HCT116 (cell line): ENCODE data around the gene DPP6. TPM values are rescaled to one million over a fixed set of nuclear protein-coding genes. Genes with fewer than 3 reads are reported as not detected.
A peak's percentile ranks its signal among the peaks of the same experiment; 100 is the strongest.

Source experiments
- ATAC-seq: fragments of 200-7000 bp; cut with Tn5 transposase; 2 replicates; pipeline ENCODE4 v1.9.1; 2020; ENCODE audit warnings: mild to moderate bottlenecking, moderate library complexity
- BruUV-seq: library from RNA; stranded (reverse); fragments of 400-500 nt; replicated peaks from 2 replicates; lab custom pipeline; 2021; lab: Mats Ljungman, UMichigan
- CTCF ChIA-PET: fragments of 300-600 bp; sonication (Branson Sonifier 250); formaldehyde crosslinking; loops from one replicate; lab custom pipeline; 2021; ENCODE audit warnings: antibody characterized with exemption; lab: Charles Lee
- POLR2A ChIA-PET: fragments of 300-600, 350-600 bp; sonication (Branson Sonifier 250); formaldehyde crosslinking; loops from one replicate; lab custom pipeline; 2021; ENCODE audit warnings: antibody characterized with exemption; lab: Charles Lee
- RAD21 ChIA-PET, 2 experiments: fragments of 300-600 bp; sonication (Branson Sonifier 250); formaldehyde crosslinking; loops; one replicate each; lab custom pipeline; 2023; ENCODE audit warnings: low total read pairs in 2 of 2; ENCODE audit not compliant: uncharacterized antibody in 2 of 2, unreplicated experiment in 2 of 2, low non-redundant PET in 1 of 2; lab: Charles Lee
- DNase-seq: peaks from one replicate; pipeline ENCODE4 v3.0.0-alpha.2; 2010; ENCODE audit warnings: low read depth, low spot score
- H2AFZ ChIP-seq: fragments of 200-600 bp; shearing (Covaris generic), sonication (generic); 2 replicates; pipeline ENCODE4 v1.6.1; 2017; ENCODE audit warnings: low read depth, mixed run types, mixed read lengths, antibody characterized with exemption, low read length; ENCODE audit not compliant: poor library complexity, severe bottlenecking
- H3K27ac ChIP-seq: 2 replicates; pipeline ENCODE4 v1.5.1; 2012; ENCODE audit warnings: low read depth, low read length
- H3K27me3 ChIP-seq: fragments of 200-600 bp; sonication (generic); 2 replicates; pipeline ENCODE4 v1.6.1; 2016; ENCODE audit warnings: mixed run types, low read length, mixed read lengths; ENCODE audit not compliant: insufficient read depth
- H3K36me3 ChIP-seq, 2 experiments: fragments of 200-500 bp in 1 of 2; fragments of 200-600 bp in 1 of 2; sonication (Bioruptor generic) in 1 of 2; sonication (generic) in 1 of 2; 2 replicates each; pipeline versions ENCODE4 v1.5.1 to v1.6.1; 2014 to 2016; ENCODE audit warnings: low read length in 2 of 2, inconsistent platforms in 1 of 2, mixed read lengths in 1 of 2, mixed run types in 1 of 2; ENCODE audit not compliant: insufficient read depth in 2 of 2, control insufficient read depth in 1 of 2
- H3K4me1 ChIP-seq, 2 experiments: fragments of 200-600 bp in 1 of 2; sonication (generic) in 1 of 2; 2 replicates each; pipeline versions ENCODE4 v1.5.1 to v1.6.1; 2012 to 2017; ENCODE audit warnings: low read length in 2 of 2, inconsistent platforms in 1 of 2, mild to moderate bottlenecking in 1 of 2, mixed read lengths in 1 of 2, mixed run types in 1 of 2, moderate library complexity in 1 of 2; ENCODE audit not compliant: insufficient read depth in 2 of 2, control insufficient read depth in 1 of 2
- H3K4me2 ChIP-seq: fragments of 200-600 bp; sonication (generic); 2 replicates; pipeline ENCODE4 v1.6.1; 2017; ENCODE audit warnings: mixed run types, low read length, mixed read lengths
- H3K4me3 ChIP-seq, 2 experiments: fragments of 200-600 bp in 1 of 2; sonication (generic) in 1 of 2; replicated peaks in 1 of 2; 2 replicates each; pipeline ENCODE4 v1.5.1; 2011 to 2016; ENCODE audit warnings: low read length in 2 of 2, control low read depth in 1 of 2, low read depth in 1 of 2, mild to moderate bottlenecking in 1 of 2, mixed read lengths in 1 of 2, mixed run types in 1 of 2
- H3K79me2 ChIP-seq: fragments of 200-600 bp; sonication (generic); 2 replicates; pipeline ENCODE4 v1.6.1; 2017; ENCODE audit warnings: mild to moderate bottlenecking, mixed run types, low read length, moderate library complexity, mixed read lengths; ENCODE audit not compliant: insufficient read depth
- H3K9ac ChIP-seq: fragments of 200-600 bp; sonication (generic); 2 replicates; pipeline ENCODE4 v1.6.1; 2016; ENCODE audit warnings: low read length, mixed read lengths
- H3K9me2 ChIP-seq: fragments of 200-600 bp; sonication (generic), shearing (Covaris generic); 2 replicates; pipeline ENCODE4 v1.6.1; 2017; ENCODE audit warnings: mixed run types, mild to moderate bottlenecking, moderate library complexity; ENCODE audit not compliant: insufficient read depth
- H3K9me3 ChIP-seq, 2 experiments: fragments of 200-500 bp in 1 of 2; fragments of 200-600 bp in 1 of 2; sonication (Bioruptor generic) in 1 of 2; sonication (generic) in 1 of 2; 2 replicates each; pipeline ENCODE4 v1.6.1; 2014 to 2017; ENCODE audit warnings: low read length in 2 of 2, mixed read lengths in 2 of 2, inconsistent platforms in 1 of 2, low read depth in 1 of 2, mild to moderate bottlenecking in 1 of 2, mixed run types in 1 of 2, moderate library complexity in 1 of 2; ENCODE audit not compliant: control insufficient read depth in 1 of 2, insufficient read depth in 1 of 2
- H4K20me1 ChIP-seq: fragments of 200-600 bp; sonication (generic), shearing (Covaris generic); 2 replicates; pipeline ENCODE4 v1.6.1; 2017; ENCODE audit warnings: mixed run types, mild to moderate bottlenecking, moderate library complexity; ENCODE audit not compliant: insufficient read depth
- EZH2 ChIP-seq: fragments of 200-600 bp; sonication (generic); IDR thresholded peaks from 2 replicates; pipeline ENCODE4 v1.6.1; 2017; ENCODE audit warnings: antibody characterized with exemption, mixed run types
- RAD21 ChIP-seq: IDR thresholded peaks from 2 replicates; pipeline ENCODE4 v1.6.1; 2012; ENCODE audit warnings: low read depth, mild to moderate bottlenecking
- SP1 ChIP-seq: IDR thresholded peaks from 2 replicates; pipeline ENCODE4 v1.6.1; 2012; ENCODE audit warnings: low read depth
- intact Hi-C: fragments of 100-400 bp; cut with micrococcal nuclease; formaldehyde crosslinking; loops from 2 replicates; pipeline ENCODE4 v1.10.0; 2022
- total RNA-seq: library from RNA; stranded (reverse); gene quantifications from one replicate; pipeline ENCODE4 v1.2.1, GENCODE V29; 2021; ENCODE audit not compliant: unreplicated experiment
- TF ChIP-seq, protein P1 (sequence below), 3 experiments: fragments of 200-600 bp in 1 of 3; sonication (generic) in 1 of 3; IDR thresholded peaks in 2 of 3; conservative IDR thresholded peaks in 1 of 3; 2 replicates each; pipeline ENCODE4 v1.5.1; 2012 to 2017; ENCODE audit warnings: low read depth in 2 of 3, low read length in 2 of 3, antibody characterized with exemption in 1 of 3, borderline replicate concordance in 1 of 3, control low read depth in 1 of 3, mild to moderate bottlenecking in 1 of 3, mixed read lengths in 1 of 3, mixed run types in 1 of 3, moderate library complexity in 1 of 3; ENCODE audit not compliant: insufficient read depth in 1 of 3
- TF ChIP-seq, protein P2 (sequence below): IDR thresholded peaks from 2 replicates; pipeline ENCODE4 v1.6.1; 2012; ENCODE audit warnings: low read depth

Gene DPP6
- total RNA-seq, 1 experiment from 2014 or later: not detected

DNA sequence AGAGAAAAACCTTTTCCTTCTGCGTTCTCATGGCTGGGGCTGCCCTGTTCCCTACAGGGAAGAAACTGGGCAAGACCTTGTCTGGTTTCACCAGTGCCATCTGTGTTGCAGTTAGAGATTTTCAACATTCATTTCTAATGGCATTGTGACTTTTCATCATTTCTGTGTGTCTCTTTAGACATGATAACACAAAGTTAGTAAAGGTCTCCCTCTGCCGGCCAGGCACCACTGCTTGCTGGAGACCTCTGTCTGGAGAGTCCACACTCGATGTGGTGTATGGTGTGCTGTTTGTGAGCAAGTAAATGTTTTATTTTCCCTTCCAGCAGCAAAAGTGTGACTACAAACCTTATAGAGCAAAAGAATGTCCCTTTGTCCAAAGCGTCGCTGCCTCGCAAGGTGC is 737.2 kb downstream of the DPP6 start:
- BruUV-seq: no TSS peak
- no peak overlapping the region for H3K27ac ChIP-seq
- no peaks in the 10 kb centered on the region for H3K79me2 ChIP-seq
- no peak overlapping the region for H3K4me2 ChIP-seq
- no peaks in the 10 kb centered on the region for H3K27me3 ChIP-seq
- peak; percentile 71 for ATAC-seq
- TF ChIP-seq, protein P1, sequence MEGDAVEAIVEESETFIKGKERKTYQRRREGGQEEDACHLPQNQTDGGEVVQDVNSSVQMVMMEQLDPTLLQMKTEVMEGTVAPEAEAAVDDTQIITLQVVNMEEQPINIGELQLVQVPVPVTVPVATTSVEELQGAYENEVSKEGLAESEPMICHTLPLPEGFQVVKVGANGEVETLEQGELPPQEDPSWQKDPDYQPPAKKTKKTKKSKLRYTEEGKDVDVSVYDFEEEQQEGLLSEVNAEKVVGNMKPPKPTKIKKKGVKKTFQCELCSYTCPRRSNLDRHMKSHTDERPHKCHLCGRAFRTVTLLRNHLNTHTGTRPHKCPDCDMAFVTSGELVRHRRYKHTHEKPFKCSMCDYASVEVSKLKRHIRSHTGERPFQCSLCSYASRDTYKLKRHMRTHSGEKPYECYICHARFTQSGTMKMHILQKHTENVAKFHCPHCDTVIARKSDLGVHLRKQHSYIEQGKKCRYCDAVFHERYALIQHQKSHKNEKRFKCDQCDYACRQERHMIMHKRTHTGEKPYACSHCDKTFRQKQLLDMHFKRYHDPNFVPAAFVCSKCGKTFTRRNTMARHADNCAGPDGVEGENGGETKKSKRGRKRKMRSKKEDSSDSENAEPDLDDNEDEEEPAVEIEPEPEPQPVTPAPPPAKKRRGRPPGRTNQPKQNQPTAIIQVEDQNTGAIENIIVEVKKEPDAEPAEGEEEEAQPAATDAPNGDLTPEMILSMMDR (IDR thresholded peaks at IDR 0.05 in 2 of 3, conservative IDR thresholded peaks at IDR 0.05 in 1 of 3; ENCODE audit: borderline replicate concordance in 1 of 3, insufficient read depth in 1 of 3, low read depth in 2 of 3, low read length in 2 of 3): peak; percentile 10 to 57 (median 50); a peak in 4 of 6 replicates
- no peak for TF ChIP-seq EZH2
- TF ChIP-seq RAD21: peak; percentile 56
- H3K36me3 ChIP-seq: no peaks in the 10 kb centered on the region
- H3K4me1 ChIP-seq: no peaks in the 10 kb centered on the region
- peak; percentile 8 for DNase-seq
- CTCF ChIA-PET: no interaction called here
- H4K20me1 ChIP-seq: no peaks in the 10 kb centered on the region
- H3K9me2 ChIP-seq: no peaks in the 10 kb centered on the region
- H3K9me3 ChIP-seq: no peaks in the 10 kb centered on the region; a peak in 1 of 4 replicates
- no peak overlapping the region for H3K9ac ChIP-seq
- no peak overlapping the region for H3K4me3 ChIP-seq
- intact Hi-C loops: no loop called here
- POLR2A ChIA-PET: no interaction called here
- no peak overlapping the region for H2AFZ ChIP-seq
- RAD21 ChIA-PET: no interaction called here

DNA sequence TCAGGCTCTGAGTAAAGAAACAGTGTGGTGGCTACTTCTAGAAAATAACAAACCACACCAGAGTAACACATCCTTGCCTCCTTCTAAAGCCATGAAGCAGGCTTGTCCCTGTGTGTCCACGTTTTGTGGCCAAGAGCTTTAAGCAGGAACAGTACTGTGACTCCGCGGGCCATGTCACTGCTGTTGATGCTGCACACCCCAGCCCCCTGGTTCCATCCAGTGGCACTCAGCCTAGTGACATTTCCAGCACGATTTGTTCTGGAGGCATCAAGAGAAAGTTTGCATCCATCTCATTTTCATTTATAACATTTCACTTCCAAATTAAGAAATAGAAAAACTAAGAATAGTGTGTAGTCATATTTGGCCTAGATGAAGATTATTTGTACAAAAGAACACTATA is 739.4 kb downstream of the DPP6 start:
- H2AFZ ChIP-seq: no peak overlapping the region
- RAD21 ChIA-PET: no interaction called here
- no peak overlapping the region for H3K4me2 ChIP-seq
- BruUV-seq: no TSS peak
- H3K27ac ChIP-seq: no peak overlapping the region
- TF ChIP-seq SP1: no peak
- TF ChIP-seq, protein P2, sequence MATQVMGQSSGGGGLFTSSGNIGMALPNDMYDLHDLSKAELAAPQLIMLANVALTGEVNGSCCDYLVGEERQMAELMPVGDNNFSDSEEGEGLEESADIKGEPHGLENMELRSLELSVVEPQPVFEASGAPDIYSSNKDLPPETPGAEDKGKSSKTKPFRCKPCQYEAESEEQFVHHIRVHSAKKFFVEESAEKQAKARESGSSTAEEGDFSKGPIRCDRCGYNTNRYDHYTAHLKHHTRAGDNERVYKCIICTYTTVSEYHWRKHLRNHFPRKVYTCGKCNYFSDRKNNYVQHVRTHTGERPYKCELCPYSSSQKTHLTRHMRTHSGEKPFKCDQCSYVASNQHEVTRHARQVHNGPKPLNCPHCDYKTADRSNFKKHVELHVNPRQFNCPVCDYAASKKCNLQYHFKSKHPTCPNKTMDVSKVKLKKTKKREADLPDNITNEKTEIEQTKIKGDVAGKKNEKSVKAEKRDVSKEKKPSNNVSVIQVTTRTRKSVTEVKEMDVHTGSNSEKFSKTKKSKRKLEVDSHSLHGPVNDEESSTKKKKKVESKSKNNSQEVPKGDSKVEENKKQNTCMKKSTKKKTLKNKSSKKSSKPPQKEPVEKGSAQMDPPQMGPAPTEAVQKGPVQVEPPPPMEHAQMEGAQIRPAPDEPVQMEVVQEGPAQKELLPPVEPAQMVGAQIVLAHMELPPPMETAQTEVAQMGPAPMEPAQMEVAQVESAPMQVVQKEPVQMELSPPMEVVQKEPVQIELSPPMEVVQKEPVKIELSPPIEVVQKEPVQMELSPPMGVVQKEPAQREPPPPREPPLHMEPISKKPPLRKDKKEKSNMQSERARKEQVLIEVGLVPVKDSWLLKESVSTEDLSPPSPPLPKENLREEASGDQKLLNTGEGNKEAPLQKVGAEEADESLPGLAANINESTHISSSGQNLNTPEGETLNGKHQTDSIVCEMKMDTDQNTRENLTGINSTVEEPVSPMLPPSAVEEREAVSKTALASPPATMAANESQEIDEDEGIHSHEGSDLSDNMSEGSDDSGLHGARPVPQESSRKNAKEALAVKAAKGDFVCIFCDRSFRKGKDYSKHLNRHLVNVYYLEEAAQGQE: no peak
- H3K9ac ChIP-seq: no peak overlapping the region
- ATAC-seq (no peak), DNase-seq (no peak)
- CTCF ChIA-PET: no interaction called here
- H3K27me3 ChIP-seq: peaks cover 2% of the 10 kb centered on the region
- POLR2A ChIA-PET: no interaction called here
- no peaks in the 10 kb centered on the region for H3K79me2 ChIP-seq
- H3K9me2 ChIP-seq: no peaks in the 10 kb centered on the region
- H3K9me3 ChIP-seq: no peaks in the 10 kb centered on the region
- no peaks in the 10 kb centered on the region for H4K20me1 ChIP-seq
- intact Hi-C loops: no loop called here
- H3K36me3 ChIP-seq: no peaks in the 10 kb centered on the region
- H3K4me3 ChIP-seq: no peak overlapping the region
- H3K4me1 ChIP-seq: no peaks in the 10 kb centered on the region
